K562 (cell line): ENCODE data around the gene SLC22A7. TPM values are rescaled to one million over a fixed set of nuclear protein-coding genes. Genes with fewer than 3 reads are reported as not detected.

Source experiments
- ATAC-seq: fragments of 200-7000 bp; cut with Tn5 transposase; 3 replicates; pipeline ENCODE4 v1.9.1; 2020; ENCODE audit warnings: moderate library complexity
- BruUV-seq: library from RNA; stranded (reverse); fragments of 400-500 nt; replicated peaks from 2 replicates; lab custom pipeline; 2021; lab: Mats Ljungman, UMichigan
- CTCF ChIA-PET: fragments of 300-600 bp; formaldehyde crosslinking; extraction: SDS; loops from one replicate; lab custom pipeline; 2021; ENCODE audit warnings: low intra/inter-chr PET ratio; lab: Yijun Ruan, JAX
- POLR2A ChIA-PET: fragments of 300-600, 350-650 bp; sonication (Branson Sonifier 250); formaldehyde crosslinking; extraction: SDS; loops from one replicate; lab custom pipeline; 2021; ENCODE audit warnings: antibody characterized with exemption, inconsistent platforms; lab: Yijun Ruan, JAX
- DNase-seq, 4 experiments: peaks; one replicate each; pipeline versions ENCODE4 v3.0.0 to v3.0.0-alpha.2; 2011 to 2018; ENCODE audit warnings: low spot score in 3 of 4, mixed read lengths in 3 of 4; ENCODE audit errors: extremely low read depth in 1 of 4
- FAIRE-seq: peaks from 2 replicates; lab custom pipeline; 2011; peaks lifted over from hg19 to GRCh38; lab: Jason Lieb, UNC
- H2AFZ ChIP-seq: 2 replicates; pipeline ENCODE4 v1.6.0; 2011; ENCODE audit warnings: low read depth, low read length, control low read depth, inconsistent platforms
- H3K27ac ChIP-seq: fragments of 200-600 bp; 3 replicates; pipeline ENCODE4 v1.8.0; 2011; ENCODE audit warnings: low read depth, mild to moderate bottlenecking, control low read depth, inconsistent platforms, low read length, moderate library complexity, mixed read lengths; ENCODE audit errors: extremely low read depth
- H3K27me3 ChIP-seq, 2 experiments: fragments of 300-600 bp in 1 of 2; 2 replicates in 1 of 2; 3 replicates in 1 of 2; pipeline versions ENCODE4 v1.6.0 to v1.8.0; 2011; ENCODE audit warnings: inconsistent platforms in 2 of 2, low read length in 2 of 2, mild to moderate bottlenecking in 1 of 2, mixed read lengths in 1 of 2, moderate library complexity in 1 of 2; ENCODE audit not compliant: control insufficient read depth in 2 of 2, insufficient read depth in 2 of 2
- H3K36me3 ChIP-seq: fragments of 300-600 bp; 3 replicates; pipeline ENCODE4 v1.8.0; 2011; ENCODE audit warnings: mild to moderate bottlenecking, low read length, inconsistent platforms; ENCODE audit not compliant: control insufficient read depth, insufficient read depth
- H3K4me1 ChIP-seq, 2 experiments: fragments of 200-600 bp in 1 of 2; replicated peaks in 1 of 2; 2 replicates in 1 of 2; 3 replicates in 1 of 2; pipeline versions ENCODE4 v1.5.1 to v1.8.0; 2011; ENCODE audit warnings: inconsistent platforms in 2 of 2, low read length in 2 of 2, mild to moderate bottlenecking in 1 of 2, mixed read lengths in 1 of 2, moderate library complexity in 1 of 2; ENCODE audit not compliant: control insufficient read depth in 2 of 2, insufficient read depth in 2 of 2
- H3K4me2 ChIP-seq: 2 replicates; pipeline ENCODE4 v1.6.1; 2011; ENCODE audit warnings: low read length, control low read depth, inconsistent platforms, mixed read lengths; ENCODE audit not compliant: insufficient read depth
- H3K4me3 ChIP-seq: fragments of 200-600 bp; sonication (generic), shearing (Covaris generic); 2 replicates; pipeline ENCODE4 v1.5.1; 2016; ENCODE audit warnings: control low read depth, inconsistent platforms
- H3K79me2 ChIP-seq: fragments of 200-600 bp; 3 replicates; pipeline ENCODE4 v1.8.0; 2011; ENCODE audit warnings: low read length, inconsistent platforms; ENCODE audit not compliant: control insufficient read depth, insufficient read depth
- H3K9ac ChIP-seq, 2 experiments: 2 replicates each; pipeline versions ENCODE4 v1.6.0 to v1.6.1; 2011; ENCODE audit warnings: low read depth in 2 of 2, low read length in 2 of 2, control low read depth in 1 of 2, inconsistent platforms in 1 of 2, mild to moderate bottlenecking in 1 of 2, mixed read lengths in 1 of 2; ENCODE audit not compliant: insufficient read depth in 1 of 2
- H3K9me1 ChIP-seq: one replicate; pipeline ENCODE4 v1.6.0; 2011; ENCODE audit warnings: inconsistent platforms, mild to moderate bottlenecking, low read length, moderate library complexity; ENCODE audit not compliant: control insufficient read depth, insufficient read depth
- H3K9me3 ChIP-seq: replicated peaks from 2 replicates; pipeline ENCODE4 v1.5.1; 2011; ENCODE audit warnings: low read depth, low read length, inconsistent platforms; ENCODE audit not compliant: control insufficient read depth, insufficient read depth
- H4K20me1 ChIP-seq: replicated peaks from 2 replicates; pipeline ENCODE4 v1.6.1; 2011; ENCODE audit warnings: low read length, inconsistent platforms, mixed read lengths; ENCODE audit not compliant: control insufficient read depth, insufficient read depth
- BMI1 ChIP-seq: fragments of 150-350 bp; IDR thresholded peaks from 2 replicates; pipeline ENCODE4 v1.6.1; 2014; ENCODE audit warnings: low read length
- CBX8 ChIP-seq: fragments of 200-600 bp; sonication (generic); IDR thresholded peaks from 2 replicates; pipeline ENCODE4 v1.6.1; 2012; ENCODE audit warnings: borderline replicate concordance, mixed run types, low read depth, mild to moderate bottlenecking, moderate library complexity, mixed read lengths, low read length, control low read depth, inconsistent platforms; ENCODE audit not compliant: poor library complexity, severe bottlenecking; ENCODE audit errors: extremely low read depth
- E2F3 ChIP-seq: fragments of 250-450 bp; sonication (Bioruptor Pico); IDR thresholded peaks from 2 replicates; pipeline ENCODE4 v1.4.0; 2020; ENCODE audit warnings: mild to moderate bottlenecking
- KDM2B ChIP-seq: fragments of 250-450 bp; sonication (Bioruptor Pico); IDR thresholded peaks from 2 replicates; pipeline ENCODE4 v1.8.0; 2021; ENCODE audit warnings: mild to moderate bottlenecking, moderate library complexity
- SAFB2 ChIP-seq: fragments of 200-400 bp; formaldehyde crosslinking; IDR thresholded peaks from 2 replicates; pipeline ENCODE4 v1.6.1; 2018; ENCODE audit warnings: borderline replicate concordance, low read length, low read depth, moderate library complexity; ENCODE audit not compliant: severe bottlenecking
- SETDB1 ChIP-seq: IDR thresholded peaks from one replicate; pipeline ENCODE4 v1.6.1; 2012; ENCODE audit warnings: low read length, control low read depth, inconsistent platforms
- SIRT6 ChIP-seq: IDR thresholded peaks from one replicate; pipeline ENCODE4 v1.6.1; 2012; ENCODE audit warnings: low read depth, mild to moderate bottlenecking, control low read depth, inconsistent platforms, low read length, moderate library complexity
- TAF9B ChIP-seq: fragments of 450-650 bp; IDR thresholded peaks from 2 replicates; pipeline ENCODE4 v1.6.1; 2018; ENCODE audit warnings: mild to moderate bottlenecking; ENCODE audit not compliant: partially characterized antibody
- in situ Hi-C: fragments of 300-500 bp; cut with MboI; formaldehyde crosslinking; loops from 4 replicates; pipeline ENCODE4 v1.15.0; 2018; ENCODE audit warnings: inconsistent platforms, mixed read lengths
- intact Hi-C: fragments of 100-400 bp; cut with micrococcal nuclease; formaldehyde crosslinking; loops from 2 replicates; pipeline ENCODE4 v1.14.2; 2022
- polyA plus RNA-seq, 8 experiments: library from polyadenylated mRNA; depleted of rRNA in 4 of 8; stranded (reverse) in 5 of 8; unstranded in 3 of 8; fragments of >200 nt; fragmentation: Nextera tagmentation in 2 of 8; fragmentation: Illumina TruSeq in 1 of 8; extraction: Ambion mirVana in 2 of 8; extraction: Trizol in 1 of 8; gene quantifications; 2 replicates each; pipeline versions ENCODE4 v1.2.1 to v1.2.3, GENCODE V29; 2011 to 2014; ENCODE audit warnings: inconsistent platforms in 1 of 8, missing spikeins in 1 of 8
- total RNA-seq, 7 experiments: library from RNA; depleted of rRNA in 6 of 7; stranded (reverse); fragments of >200 nt in 6 of 7; fragmentation: Illumina TruSeq in 2 of 7; extraction: Trizol in 2 of 7; gene quantifications; 2 replicates each; pipeline versions ENCODE4 v1.2.1 to v1.2.3, GENCODE V29; 2011 to 2021; ENCODE audit warnings: low replicate concordance in 1 of 7
- TF ChIP-seq, protein P1 (sequence below), 2 experiments: fragments of 450-650 bp in 1 of 2; sonication (generic) in 1 of 2; formaldehyde crosslinking in 1 of 2; IDR thresholded peaks in 1 of 2; conservative IDR thresholded peaks in 1 of 2; 2 replicates each; pipeline versions ENCODE4 v1.6.1 to v1.8.1; 2016 to 2023; ENCODE audit warnings: mild to moderate bottlenecking in 2 of 2, moderate library complexity in 2 of 2, inconsistent platforms in 1 of 2, missing genetic modification reagents in 1 of 2
- TF ChIP-seq, protein P2 (sequence below): fragments of 250-450 bp; sonication (Bioruptor Pico); IDR thresholded peaks from 2 replicates; pipeline ENCODE4 v1.5.1; 2021; ENCODE audit warnings: mild to moderate bottlenecking
- TF ChIP-seq, protein P3 (sequence below): fragments of 450-650 bp; IDR thresholded peaks from 2 replicates; pipeline ENCODE4 v1.6.1; 2017; ENCODE audit warnings: antibody characterized with exemption, mild to moderate bottlenecking
- TF ChIP-seq, protein P4 (sequence below): sonication (generic); formaldehyde crosslinking; IDR thresholded peaks from 2 replicates; pipeline ENCODE4 v1.8.0; 2023; ENCODE audit warnings: mild to moderate bottlenecking, missing genetic modification reagents

Gene SLC22A7
- total and polyA plus RNA-seq, 9 of the 15 experiments (the other 6 are each of a cell fraction or from before 2014, with no cell fraction given) = not detected

- TF ChIP-seq, protein P1, sequence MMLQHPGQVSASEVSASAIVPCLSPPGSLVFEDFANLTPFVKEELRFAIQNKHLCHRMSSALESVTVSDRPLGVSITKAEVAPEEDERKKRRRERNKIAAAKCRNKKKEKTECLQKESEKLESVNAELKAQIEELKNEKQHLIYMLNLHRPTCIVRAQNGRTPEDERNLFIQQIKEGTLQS (IDR thresholded peaks at IDR 0.05) = peak; percentile 39
- TF ChIP-seq, protein P1 (CRISPR knock-in tag; conservative IDR thresholded peaks at IDR 0.05) = no peak
- TF ChIP-seq, protein P2, sequence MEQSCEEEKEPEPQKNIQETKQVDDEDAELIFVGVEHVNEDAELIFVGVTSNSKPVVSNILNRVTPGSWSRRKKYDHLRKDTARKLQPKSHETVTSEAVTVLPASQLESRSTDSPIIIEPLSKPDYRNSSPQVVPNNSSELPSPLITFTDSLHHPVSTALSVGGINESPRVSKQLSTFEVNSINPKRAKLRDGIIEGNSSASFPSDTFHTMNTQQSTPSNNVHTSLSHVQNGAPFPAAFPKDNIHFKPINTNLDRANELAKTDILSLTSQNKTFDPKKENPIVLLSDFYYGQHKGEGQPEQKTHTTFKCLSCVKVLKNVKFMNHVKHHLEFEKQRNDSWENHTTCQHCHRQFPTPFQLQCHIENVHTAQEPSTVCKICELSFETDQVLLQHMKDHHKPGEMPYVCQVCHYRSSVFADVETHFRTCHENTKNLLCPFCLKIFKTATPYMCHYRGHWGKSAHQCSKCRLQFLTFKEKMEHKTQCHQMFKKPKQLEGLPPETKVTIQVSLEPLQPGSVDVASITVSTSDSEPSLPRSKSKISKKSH (CRISPR knock-in tag) = no peak
Observed at GRCh38 chr6:43310134-43310533, 12.1 kb downstream of the SLC22A7 start (continued).

- H3K9me1 ChIP-seq = peaks cover 3% of the 10 kb centered on the region
- in situ Hi-C loops (no loop called here), intact Hi-C loops (no loop called here)
- no peaks in the 10 kb centered on the region for H3K36me3 ChIP-seq
- H3K4me2 ChIP-seq = no peak overlapping the region
- ChIA-PET CTCF (no interaction called here), POLR2A (interaction anchor here (0.6 kb wide), 1 partner anchor 14 kb away, joined by 3 read pairs; no protein-coding TSS in a partner anchor)
- H3K4me3 ChIP-seq = no peak overlapping the region
- DNase-seq = no peak
- H3K27ac ChIP-seq = no peak overlapping the region
- H4K20me1 ChIP-seq = no peaks in the 10 kb centered on the region
- peaks cover 14 to 21% of the 10 kb centered on the region in 2 experiments for H3K4me1 ChIP-seq
- no TSS peak for BruUV-seq
- no peaks in the 10 kb centered on the region for H3K9me3 ChIP-seq
- no peaks in the 10 kb centered on the region for H3K79me2 ChIP-seq
- H2AFZ ChIP-seq = peak overlapping the region; percentile 71
- H3K9ac ChIP-seq = no peak overlapping the region
- FAIRE-seq = no peak
- ATAC-seq = no peak
- peaks cover 3 to 6% of the 10 kb centered on the region in 2 experiments; a peak in 2 of 5 replicates for H3K27me3 ChIP-seq
- no peak for TF ChIP-seq BMI1
- TF ChIP-seq, protein P3, sequence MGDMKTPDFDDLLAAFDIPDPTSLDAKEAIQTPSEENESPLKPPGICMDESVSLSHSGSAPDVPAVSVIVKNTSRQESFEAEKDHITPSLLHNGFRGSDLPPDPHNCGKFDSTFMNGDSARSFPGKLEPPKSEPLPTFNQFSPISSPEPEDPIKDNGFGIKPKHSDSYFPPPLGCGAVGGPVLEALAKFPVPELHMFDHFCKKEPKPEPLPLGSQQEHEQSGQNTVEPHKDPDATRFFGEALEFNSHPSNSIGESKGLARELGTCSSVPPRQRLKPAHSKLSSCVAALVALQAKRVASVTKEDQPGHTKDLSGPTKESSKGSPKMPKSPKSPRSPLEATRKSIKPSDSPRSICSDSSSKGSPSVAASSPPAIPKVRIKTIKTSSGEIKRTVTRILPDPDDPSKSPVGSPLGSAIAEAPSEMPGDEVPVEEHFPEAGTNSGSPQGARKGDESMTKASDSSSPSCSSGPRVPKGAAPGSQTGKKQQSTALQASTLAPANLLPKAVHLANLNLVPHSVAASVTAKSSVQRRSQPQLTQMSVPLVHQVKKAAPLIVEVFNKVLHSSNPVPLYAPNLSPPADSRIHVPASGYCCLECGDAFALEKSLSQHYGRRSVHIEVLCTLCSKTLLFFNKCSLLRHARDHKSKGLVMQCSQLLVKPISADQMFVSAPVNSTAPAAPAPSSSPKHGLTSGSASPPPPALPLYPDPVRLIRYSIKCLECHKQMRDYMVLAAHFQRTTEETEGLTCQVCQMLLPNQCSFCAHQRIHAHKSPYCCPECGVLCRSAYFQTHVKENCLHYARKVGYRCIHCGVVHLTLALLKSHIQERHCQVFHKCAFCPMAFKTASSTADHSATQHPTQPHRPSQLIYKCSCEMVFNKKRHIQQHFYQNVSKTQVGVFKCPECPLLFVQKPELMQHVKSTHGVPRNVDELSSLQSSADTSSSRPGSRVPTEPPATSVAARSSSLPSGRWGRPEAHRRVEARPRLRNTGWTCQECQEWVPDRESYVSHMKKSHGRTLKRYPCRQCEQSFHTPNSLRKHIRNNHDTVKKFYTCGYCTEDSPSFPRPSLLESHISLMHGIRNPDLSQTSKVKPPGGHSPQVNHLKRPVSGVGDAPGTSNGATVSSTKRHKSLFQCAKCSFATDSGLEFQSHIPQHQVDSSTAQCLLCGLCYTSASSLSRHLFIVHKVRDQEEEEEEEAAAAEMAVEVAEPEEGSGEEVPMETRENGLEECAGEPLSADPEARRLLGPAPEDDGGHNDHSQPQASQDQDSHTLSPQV = no peak
- TF ChIP-seq KDM2B (CRISPR knock-in tag) = no peak
- no peak for TF ChIP-seq SETDB1
- TF ChIP-seq, protein P4, sequence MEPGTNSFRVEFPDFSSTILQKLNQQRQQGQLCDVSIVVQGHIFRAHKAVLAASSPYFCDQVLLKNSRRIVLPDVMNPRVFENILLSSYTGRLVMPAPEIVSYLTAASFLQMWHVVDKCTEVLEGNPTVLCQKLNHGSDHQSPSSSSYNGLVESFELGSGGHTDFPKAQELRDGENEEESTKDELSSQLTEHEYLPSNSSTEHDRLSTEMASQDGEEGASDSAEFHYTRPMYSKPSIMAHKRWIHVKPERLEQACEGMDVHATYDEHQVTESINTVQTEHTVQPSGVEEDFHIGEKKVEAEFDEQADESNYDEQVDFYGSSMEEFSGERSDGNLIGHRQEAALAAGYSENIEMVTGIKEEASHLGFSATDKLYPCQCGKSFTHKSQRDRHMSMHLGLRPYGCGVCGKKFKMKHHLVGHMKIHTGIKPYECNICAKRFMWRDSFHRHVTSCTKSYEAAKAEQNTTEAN (CRISPR knock-in tag) = no peak
- no peak for TF ChIP-seq CBX8
- TF ChIP-seq E2F3 (CRISPR knock-in tag) = no peak
- TF ChIP-seq TAF9B = no peak
- no peak for TF ChIP-seq SAFB2
- no peak for TF ChIP-seq SIRT6
Observed at GRCh38 chr6:43310624-43311023, 12.6 kb downstream of the SLC22A7 start.
